HepG2 (cell line): ENCODE results near the gene MAMLD1. TPM values are rescaled to one million over a fixed set of nuclear protein-coding genes. Genes with fewer than 3 reads are reported as not detected.

Experiments
- ATF1 ChIP-seq: IDR thresholded peaks from 2 replicates; pipeline ENCODE4 v1.6.1; 2016; ENCODE audit warnings: mild to moderate bottlenecking, control low read depth
- BCL6 ChIP-seq: IDR thresholded peaks from 2 replicates; pipeline ENCODE4 v1.6.1; 2016; ENCODE audit warnings: missing genetic modification reagents, missing compliant biosample characterization
- BRCA1 ChIP-seq: sonication (generic); formaldehyde crosslinking; IDR thresholded peaks from 2 replicates; pipeline ENCODE4 v1.4.0; 2020; ENCODE audit warnings: missing genetic modification reagents
- CCAR2 ChIP-seq: fragments of 200-400 bp; formaldehyde crosslinking; optimal IDR thresholded peaks from 2 replicates; pipeline ENCODE3; 2018; ENCODE audit warnings: low read depth, mild to moderate bottlenecking, low read length, moderate library complexity
- CEBPZ ChIP-seq: IDR thresholded peaks from 2 replicates; pipeline ENCODE4 v1.6.1; 2012; ENCODE audit warnings: low read length, improper control_type of control experiment
- CENPT ChIP-seq: sonication (generic); formaldehyde crosslinking; IDR thresholded peaks from 2 replicates; pipeline ENCODE4 v1.8.0; 2022; ENCODE audit warnings: low read depth, mild to moderate bottlenecking, moderate library complexity, missing genetic modification reagents
- EED ChIP-seq: sonication (generic); formaldehyde crosslinking; IDR thresholded peaks from 2 replicates; pipeline ENCODE4 v1.5.0; 2020; ENCODE audit warnings: mild to moderate bottlenecking, missing genetic modification reagents
- ETS1 ChIP-seq: sonication (generic); formaldehyde crosslinking; IDR thresholded peaks from 2 replicates; pipeline ENCODE4 v1.4.0; 2020; ENCODE audit warnings: missing genetic modification reagents
- FOXK2 ChIP-seq: fragments of 450-650 bp; IDR thresholded peaks from 2 replicates; pipeline ENCODE4 v1.6.1; 2016
- HNF4G ChIP-seq, 2 experiments: sonication (generic) in 1 of 2; formaldehyde crosslinking in 1 of 2; IDR thresholded peaks; 2 replicates each; pipeline versions ENCODE4 v1.4.0 to v1.6.1; 2011 to 2020; ENCODE audit warnings: borderline replicate concordance in 2 of 2, low read depth in 2 of 2, mild to moderate bottlenecking in 2 of 2, low read length in 1 of 2, missing genetic modification reagents in 1 of 2, moderate library complexity in 1 of 2
- IKZF1 ChIP-seq: fragments of 450-650 bp; IDR thresholded peaks from 2 replicates; pipeline ENCODE4 v1.7.1; 2016
- MXD3 ChIP-seq: IDR thresholded peaks from 2 replicates; pipeline ENCODE4 v1.6.1; 2016; ENCODE audit warnings: mild to moderate bottlenecking, missing biosample characterization, missing genetic modification reagents
- NFYC ChIP-seq: IDR thresholded peaks from 2 replicates; pipeline ENCODE4 v1.6.1; 2016; ENCODE audit warnings: missing genetic modification reagents, missing compliant biosample characterization
- PITX1 ChIP-seq: sonication (generic); formaldehyde crosslinking; IDR thresholded peaks from 2 replicates; pipeline ENCODE4 v1.5.1; 2020; ENCODE audit warnings: mild to moderate bottlenecking, missing genetic modification reagents
- THAP9 ChIP-seq: sonication (generic); formaldehyde crosslinking; IDR thresholded peaks from 2 replicates; pipeline ENCODE4; 2020; ENCODE audit warnings: missing genetic modification reagents, mild to moderate bottlenecking, borderline replicate concordance
- ZKSCAN8 ChIP-seq: IDR thresholded peaks from 2 replicates; pipeline ENCODE4 v1.6.1; 2016; ENCODE audit warnings: borderline replicate concordance, missing genetic modification reagents, missing compliant biosample characterization
- ZNF501 ChIP-seq: sonication (generic); formaldehyde crosslinking; IDR thresholded peaks from 2 replicates; pipeline ENCODE4 v1.5.1; 2020; ENCODE audit warnings: mild to moderate bottlenecking, moderate library complexity, missing genetic modification reagents
- ZNF883 ChIP-seq: sonication (generic); formaldehyde crosslinking; IDR thresholded peaks from 2 replicates; pipeline ENCODE4 v1.5.1; 2020; ENCODE audit warnings: mild to moderate bottlenecking, missing genetic modification reagents; ENCODE audit errors: not compliant biosample characterization
- ZSCAN30 ChIP-seq: sonication (generic); formaldehyde crosslinking; IDR thresholded peaks from 2 replicates; pipeline ENCODE4 v1.5.0; 2020; ENCODE audit warnings: mild to moderate bottlenecking, missing genetic modification reagents
- polyA plus RNA-seq, 8 experiments: library from polyadenylated mRNA; depleted of rRNA in 3 of 8; stranded (reverse) in 7 of 8; unstranded in 1 of 8; fragments of >200 nt; fragmentation: Illumina TruSeq in 4 of 8; extraction: Trizol in 4 of 8; gene quantifications; 2 replicates each; pipeline versions ENCODE4 v1.2.1 to v1.2.3, GENCODE V29; 2011 to 2016; ENCODE audit warnings: low read depth in 4 of 8, missing spikeins in 1 of 8, mixed read lengths in 1 of 8; ENCODE audit not compliant: insufficient read depth in 1 of 8
- total RNA-seq, 5 experiments: library from RNA; depleted of rRNA; stranded (reverse); fragments of >200 nt; fragmentation: Illumina TruSeq; extraction: Trizol; gene quantifications; 2 replicates each; pipeline ENCODE4 v1.2.3, GENCODE V29; 2016; ENCODE audit warnings: low read depth in 1 of 5
- TF ChIP-seq, protein P1 (sequence below): sonication (generic); formaldehyde crosslinking; IDR thresholded peaks from 2 replicates; pipeline ENCODE4 v1.4.0; 2020; ENCODE audit warnings: mild to moderate bottlenecking, low read depth, missing genetic modification reagents

The MAMLD1 gene
- total and polyA plus RNA-seq, 2 of the 13 experiments (the other 11 are each of a cell fraction or from before 2014, with no cell fraction given): not detected

DNA sequence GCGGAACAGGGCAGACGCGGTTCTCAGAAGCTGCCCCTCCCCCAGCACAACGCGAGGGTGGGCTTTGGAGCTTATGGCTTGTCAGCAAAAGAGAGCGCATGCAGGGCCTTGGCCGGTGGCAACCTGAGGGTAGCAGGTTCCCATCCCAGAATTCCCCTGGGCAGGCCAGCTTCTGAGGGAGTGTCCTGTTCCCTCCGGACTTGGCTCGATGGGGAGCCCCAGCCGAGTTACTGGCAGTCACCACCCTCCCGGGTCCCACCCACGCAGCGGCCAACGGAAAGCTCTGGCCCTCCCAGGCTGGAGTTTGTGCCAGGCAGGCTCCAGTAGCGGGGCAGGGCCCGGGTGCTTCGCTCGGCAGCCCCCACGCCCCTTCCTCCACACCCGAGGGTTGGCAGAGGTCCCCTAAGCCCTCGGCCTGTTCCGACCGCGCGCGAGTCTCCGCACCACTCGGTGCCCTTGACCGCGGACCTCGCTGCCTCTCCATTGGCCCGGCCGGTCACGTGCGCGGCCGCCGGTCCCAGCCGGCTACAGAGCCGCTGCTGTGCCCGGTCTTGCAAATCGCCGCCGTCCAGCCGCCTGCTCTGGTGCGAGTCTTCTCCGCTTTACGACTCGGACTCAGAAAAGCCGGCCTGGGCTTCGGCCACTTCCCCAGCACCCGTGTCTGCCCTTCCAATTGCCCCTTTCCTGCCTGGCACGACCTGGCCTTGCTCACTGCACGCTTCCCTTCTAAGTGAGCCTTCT lies 184.4 kb downstream of the MAMLD1 start (continued):
- TF ChIP-seq THAP9 (CRISPR knock-in tag) (no peak), ATF1 (CRISPR knock-in tag) (no peak), BCL6 (no peak), EED (CRISPR knock-in tag) (0 out of 2 replicates have a peak, but pooled peaks have one; percentile 17), IKZF1 (no peak), ETS1 (no peak), FOXK2 (no peak), ZKSCAN8 (no peak), MXD3 (CRISPR knock-in tag) (peak; percentile 34; the same call in 1 of the 2 replicates), NFYC (peak; percentile 74), HNF4G (IDR thresholded peaks at IDR 0.05; ENCODE audit: borderline replicate concordance, low read depth, low read length) (no peak), HNF4G (CRISPR knock-in tag; IDR thresholded peaks at IDR 0.05; ENCODE audit: borderline replicate concordance, low read depth) (no peak), ZNF883 (CRISPR knock-in tag) (no peak), ZSCAN30 (no peak), BRCA1 (no peak), CENPT (CRISPR knock-in tag) (no peak), CCAR2 (no peak), ZNF501 (CRISPR knock-in tag) (peak; percentile 74; the same call in 1 of the 2 replicates), CEBPZ (no peak), PITX1 (CRISPR knock-in tag) (peak; percentile 20)
- TF ChIP-seq, protein P1, sequence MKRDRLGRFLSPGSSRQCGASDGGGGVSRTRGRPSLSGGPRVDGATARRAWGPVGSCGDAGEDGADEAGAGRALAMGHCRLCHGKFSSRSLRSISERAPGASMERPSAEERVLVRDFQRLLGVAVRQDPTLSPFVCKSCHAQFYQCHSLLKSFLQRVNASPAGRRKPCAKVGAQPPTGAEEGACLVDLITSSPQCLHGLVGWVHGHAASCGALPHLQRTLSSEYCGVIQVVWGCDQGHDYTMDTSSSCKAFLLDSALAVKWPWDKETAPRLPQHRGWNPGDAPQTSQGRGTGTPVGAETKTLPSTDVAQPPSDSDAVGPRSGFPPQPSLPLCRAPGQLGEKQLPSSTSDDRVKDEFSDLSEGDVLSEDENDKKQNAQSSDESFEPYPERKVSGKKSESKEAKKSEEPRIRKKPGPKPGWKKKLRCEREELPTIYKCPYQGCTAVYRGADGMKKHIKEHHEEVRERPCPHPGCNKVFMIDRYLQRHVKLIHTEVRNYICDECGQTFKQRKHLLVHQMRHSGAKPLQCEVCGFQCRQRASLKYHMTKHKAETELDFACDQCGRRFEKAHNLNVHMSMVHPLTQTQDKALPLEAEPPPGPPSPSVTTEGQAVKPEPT (CRISPR knock-in tag): no peak
